ENCODE measurements around the gene USP54.
"Not testable (repeated sequence)": the region's sequence is repeated elsewhere in the genome, so short reads cannot be mapped to it uniquely, and the experiment has no call there.

GRCh38 chr10:73578927-73579326 is 12.2 kb downstream of the USP54 start:
- TF ChIP-seq CBX8 (IDR thresholded peaks at IDR 0.05; ENCODE audit: borderline replicate concordance, extremely low read depth, low read depth, low read length, poor library complexity, severe bottlenecking); RBBP5 (IDR thresholded peaks at IDR 0.05; ENCODE audit: borderline replicate concordance, insufficient read depth, low read length, poor library complexity, severe bottlenecking); SMARCC2 (IDR thresholded peaks at IDR 0.05; ENCODE audit: low read depth); TFE3 (CRISPR knock-in tag; IDR thresholded peaks at IDR 0.05); ZFP30 (CRISPR knock-in tag; IDR thresholded peaks at IDR 0.05; ENCODE audit: borderline replicate concordance): not testable (repeated sequence)

Measured in K562 (cell line).